ENCODE data around the gene RTP1.

GRCh38 chr3:187150186-187150585 lies 47.1 kb upstream of the RTP1 start:
- no peak for TF ChIP-seq CTCF (IDR thresholded peaks at IDR 0.05)
- TF ChIP-seq POLR2A (IDR thresholded peaks at IDR 0.05), result no peak
